ENCODE data around the gene LRRC3.

Gene LRRC3

DNA sequence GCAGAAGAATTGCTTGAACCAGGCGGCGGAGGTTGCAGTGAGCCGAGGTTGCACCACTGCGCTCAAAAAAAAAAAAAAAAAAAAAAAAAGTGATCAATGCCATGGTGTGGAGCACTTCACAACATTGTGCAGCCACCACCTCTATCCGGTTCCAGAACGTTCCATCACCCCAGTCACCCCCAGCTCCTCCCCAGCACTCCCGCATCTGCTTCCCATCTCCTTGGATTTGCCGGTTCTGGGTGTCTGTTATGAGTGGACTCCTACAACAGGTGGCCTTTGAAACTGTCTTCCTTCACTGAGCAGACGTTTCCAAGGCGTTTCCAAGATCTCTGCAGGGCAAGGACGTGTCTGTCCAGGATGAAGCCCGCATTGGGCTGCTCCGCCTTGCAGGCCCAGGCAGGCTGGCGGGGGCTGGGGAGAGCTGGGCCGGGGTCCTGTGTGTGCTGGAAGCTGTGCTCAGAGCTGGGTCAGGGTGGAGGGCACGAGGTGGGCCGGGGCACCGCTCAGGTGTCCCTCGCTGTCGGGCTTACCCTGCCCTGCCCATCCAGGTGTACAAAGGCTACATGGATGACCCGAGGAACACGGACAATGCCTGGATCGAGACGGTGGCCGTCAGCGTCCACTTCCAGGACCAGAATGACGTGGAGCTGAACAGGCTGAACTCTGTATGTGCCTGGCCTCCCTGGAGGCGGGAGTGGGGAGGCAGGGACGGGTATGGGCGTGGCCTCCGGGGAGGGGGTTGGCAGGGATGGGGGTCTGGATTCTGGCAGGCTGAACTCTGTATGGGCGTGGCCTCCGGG is 14.9 kb upstream of the LRRC3 start:
- no peak for DNase-seq

GRCh38 chr21:44441041-44441400 is 14.3 kb upstream of the LRRC3 start:
- DNase-seq, result no peak

- no peak for DNase-seq
Observed at GRCh38 chr21:44441581-44442265, 13.6 kb upstream of the LRRC3 start.

DNA sequence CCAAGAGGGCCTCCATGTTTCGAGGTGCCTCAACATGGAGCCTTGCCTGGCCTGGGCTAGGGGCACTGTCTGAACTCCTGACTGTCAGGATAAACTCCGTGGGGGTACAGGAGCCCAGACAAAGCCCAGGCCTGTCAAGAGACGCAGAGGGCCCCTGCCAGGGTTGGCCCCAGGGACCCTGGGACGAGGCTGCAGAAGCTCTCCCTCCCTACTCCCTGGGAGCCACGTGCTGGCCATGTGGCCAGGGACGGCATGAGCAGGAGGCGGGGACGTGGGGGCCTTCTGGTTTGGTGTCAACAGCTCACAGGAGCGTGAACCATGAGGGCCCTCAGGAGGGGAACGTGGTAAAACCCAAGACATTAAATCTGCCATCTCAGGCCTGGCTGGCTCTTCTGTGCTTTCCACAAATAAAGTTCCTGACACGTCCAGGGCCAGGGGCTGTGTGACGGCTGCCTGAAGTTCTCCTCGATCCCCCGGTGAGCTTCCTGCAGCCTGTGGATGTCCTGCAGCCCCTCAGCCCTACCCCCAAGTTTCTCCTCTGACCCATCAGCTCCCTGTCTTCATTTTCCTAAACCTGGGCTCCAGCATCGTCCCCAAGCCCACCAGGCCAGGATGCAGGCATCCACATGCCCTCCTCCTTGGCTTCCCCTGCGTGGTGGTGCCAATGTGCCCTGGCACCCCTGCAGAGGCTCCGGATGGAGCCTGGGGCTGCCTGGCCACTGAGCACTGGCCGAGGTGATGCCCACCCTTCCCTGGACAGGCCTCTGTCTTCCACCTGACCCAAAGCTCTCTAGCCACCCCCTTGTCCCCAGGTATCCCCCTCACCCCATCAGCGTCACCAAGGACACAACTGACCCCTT is 12.8 kb upstream of the LRRC3 start:
- DNase-seq, result no peak

DNA sequence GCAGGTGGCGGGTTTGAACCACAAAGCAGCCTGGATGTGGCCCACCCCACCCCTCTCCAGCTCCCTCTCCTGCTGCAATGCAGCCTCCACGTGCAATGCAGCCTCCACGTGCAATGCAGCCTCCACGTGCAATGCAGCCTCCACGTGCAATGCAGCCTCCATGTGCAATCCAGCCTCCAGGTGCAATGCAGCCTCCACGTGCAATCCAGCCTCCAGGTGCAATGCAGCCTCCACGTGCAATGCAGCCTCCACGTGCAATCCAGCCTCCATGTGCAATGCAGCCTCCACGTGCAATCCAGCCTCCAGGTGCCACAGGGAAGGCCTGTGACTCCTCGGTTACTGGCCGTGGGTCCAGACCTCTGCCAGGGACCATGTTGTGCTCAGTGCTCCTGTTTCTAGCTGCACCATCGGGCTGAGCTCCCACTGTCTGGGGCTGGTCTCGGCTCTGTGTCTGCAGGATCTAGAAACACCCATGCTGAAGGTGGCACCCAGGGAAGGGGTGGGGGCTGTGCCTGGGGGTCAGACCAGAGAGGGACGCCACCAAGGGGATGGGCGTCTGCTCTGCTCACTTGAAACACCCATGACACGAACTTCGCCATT is 11.9 kb upstream of the LRRC3 start:
- DNase-seq, result no peak

DNA sequence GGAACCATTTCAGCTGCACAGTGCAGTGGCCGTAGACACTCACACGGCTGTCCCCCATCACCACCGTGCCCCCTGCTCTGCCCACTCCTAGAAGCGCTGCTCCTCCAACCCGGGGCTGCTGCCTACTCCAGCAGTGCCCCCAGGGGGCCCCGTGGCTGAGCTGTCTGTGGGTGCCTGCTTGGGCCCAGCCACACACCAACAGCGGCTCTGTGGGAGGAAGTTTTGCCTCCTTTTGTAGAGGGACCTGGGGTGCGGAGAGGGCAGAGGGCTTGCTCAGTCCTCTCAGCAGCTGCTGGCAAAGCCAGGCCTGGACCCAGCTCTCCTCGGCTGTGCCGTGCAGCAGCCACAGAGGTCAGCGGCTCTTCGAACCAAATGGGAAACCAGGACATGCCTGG is 11.4 kb upstream of the LRRC3 start:
- DNase-seq, result no peak

DNA sequence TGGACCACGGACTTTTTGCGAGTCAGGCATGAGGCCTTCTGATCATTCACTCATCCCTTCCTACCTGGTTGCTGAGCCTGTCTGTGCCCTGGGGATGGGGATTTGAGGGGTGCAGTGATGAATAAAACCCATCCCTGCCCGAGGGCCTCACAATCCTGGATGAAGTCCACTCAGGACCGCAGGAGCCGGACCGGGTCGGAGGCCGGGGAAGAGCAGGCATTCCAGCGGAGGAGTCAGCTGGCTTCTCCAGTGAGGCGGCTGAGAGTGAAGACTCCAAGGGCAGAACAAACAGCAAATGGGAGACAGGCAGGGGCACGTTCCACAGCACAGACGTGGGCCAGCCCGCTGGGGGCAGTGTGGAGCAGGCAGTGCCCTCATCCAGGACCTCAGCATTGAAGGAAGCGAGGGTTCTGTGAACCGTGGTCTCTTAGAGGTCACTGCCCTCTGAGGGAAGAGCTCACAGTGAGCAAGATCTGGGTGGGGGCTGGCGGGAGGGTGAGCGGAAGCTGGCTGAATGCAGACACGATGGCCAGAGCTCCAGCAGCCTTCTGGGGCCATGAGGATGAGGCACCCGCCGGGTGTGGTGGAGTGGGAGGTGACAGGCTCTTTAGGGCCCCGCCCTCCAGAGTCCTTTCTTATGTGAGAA is 10.9 kb upstream of the LRRC3 start:
- DNase-seq, result no peak

- DNase-seq, result no peak
Observed at GRCh38 chr21:44445145-44445812, 10.0 kb upstream of the LRRC3 start.

- DNase-seq, result no peak
Observed at GRCh38 chr21:44448651-44449131, 6.6 kb upstream of the LRRC3 start.

GRCh38 chr21:44449473-44450363 is 5.6 kb upstream of the LRRC3 start:
- no peak for DNase-seq

- DNase-seq, result no peak
Observed at GRCh38 chr21:44450402-44450801, 4.9 kb upstream of the LRRC3 start.

- no peak for DNase-seq
Observed at GRCh38 chr21:44450999-44451398, 4.3 kb upstream of the LRRC3 start.

- DNase-seq, result no peak
Observed at GRCh38 chr21:44453120-44453519, 2.2 kb upstream of the LRRC3 start.

GRCh38 chr21:44454058-44454457 is 1.3 kb upstream of the LRRC3 start:
- DNase-seq, result no peak

- DNase-seq, result peak; percentile 45
Observed at GRCh38 chr21:44455524-44456213, 359 bp downstream of the LRRC3 start.

GRCh38 chr21:44456214-44456914 is 1.1 kb downstream of the LRRC3 start:
- no peak for DNase-seq

DNA sequence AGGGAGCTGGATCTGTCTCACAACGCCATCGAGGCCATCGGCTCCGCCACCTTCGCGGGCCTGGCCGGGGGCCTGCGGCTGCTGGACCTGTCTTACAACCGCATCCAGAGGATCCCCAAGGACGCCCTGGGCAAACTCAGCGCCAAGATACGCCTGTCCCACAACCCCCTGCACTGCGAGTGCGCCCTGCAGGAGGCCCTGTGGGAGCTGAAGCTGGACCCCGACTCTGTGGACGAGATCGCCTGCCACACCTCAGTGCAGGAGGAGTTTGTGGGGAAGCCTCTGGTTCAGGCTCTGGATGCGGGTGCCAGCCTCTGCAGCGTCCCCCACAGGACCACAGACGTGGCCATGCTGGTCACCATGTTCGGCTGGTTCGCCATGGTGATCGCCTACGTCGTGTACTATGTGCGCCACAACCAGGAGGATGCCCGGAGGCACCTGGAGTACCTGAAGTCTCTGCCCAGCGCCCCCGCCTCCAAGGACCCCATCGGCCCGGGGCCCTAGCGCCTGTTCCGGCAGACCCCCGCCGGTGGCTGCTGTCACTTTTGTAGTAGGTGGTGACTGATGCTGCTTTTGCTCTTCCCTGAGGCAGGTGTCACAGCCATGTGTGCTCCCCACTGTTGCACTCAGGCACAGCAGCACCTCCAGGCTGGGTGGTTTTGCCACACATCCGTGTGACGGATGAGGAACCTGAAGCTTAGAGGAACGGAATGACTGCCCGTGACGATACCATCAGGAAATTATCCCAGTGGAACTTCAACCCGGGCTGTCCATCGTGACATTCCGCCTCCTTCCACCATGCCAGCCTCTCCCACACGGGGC is 1.8 kb downstream of the LRRC3 start:
- no peak for DNase-seq

DNA sequence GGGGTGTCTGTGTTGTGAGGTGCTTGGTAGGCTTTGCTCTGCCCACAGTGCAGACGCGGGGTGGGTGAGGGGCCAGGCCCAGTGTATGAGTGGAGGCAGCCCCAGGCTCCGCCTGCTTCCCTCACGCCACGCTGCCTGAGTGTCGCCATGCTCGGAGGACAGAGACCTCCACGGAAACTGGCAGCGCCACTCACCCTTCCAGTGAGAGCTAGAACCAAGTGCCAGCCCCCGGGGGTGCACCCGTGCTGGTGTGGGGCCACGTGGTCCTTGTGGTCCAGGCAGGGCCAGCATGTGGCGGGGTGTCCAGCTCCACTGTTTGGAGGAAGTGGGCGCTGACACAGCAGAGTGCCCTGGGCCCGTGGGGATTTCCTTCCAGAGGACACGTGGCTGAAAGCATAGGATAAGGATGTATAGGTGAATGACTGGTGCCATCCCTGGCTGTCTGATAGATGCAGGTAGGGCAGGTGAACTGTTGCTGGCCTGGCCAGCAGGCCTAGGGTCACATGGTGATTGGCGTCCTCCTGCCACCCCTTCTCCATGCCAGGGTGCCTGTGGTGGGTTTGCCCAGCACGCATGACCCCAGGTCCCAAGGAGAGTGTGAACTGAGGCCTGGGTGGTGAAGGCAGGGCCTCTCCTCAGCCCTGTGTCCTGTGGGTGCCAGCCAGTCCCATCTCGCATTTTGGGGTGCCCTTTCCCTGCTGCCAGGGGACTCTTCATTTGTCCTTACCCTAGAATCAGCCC is 3.8 kb downstream of the LRRC3 start:
- DNase-seq, result no peak
